ENCODE results near the gene SGCE. TPM values are rescaled to one million over a fixed set of nuclear protein-coding genes. Genes with fewer than 3 reads are reported as not detected.

Gene SGCE
- total and polyA plus RNA-seq, 4 donors: 9.3 to 70.6 (median 44.2) TPM

DNA sequence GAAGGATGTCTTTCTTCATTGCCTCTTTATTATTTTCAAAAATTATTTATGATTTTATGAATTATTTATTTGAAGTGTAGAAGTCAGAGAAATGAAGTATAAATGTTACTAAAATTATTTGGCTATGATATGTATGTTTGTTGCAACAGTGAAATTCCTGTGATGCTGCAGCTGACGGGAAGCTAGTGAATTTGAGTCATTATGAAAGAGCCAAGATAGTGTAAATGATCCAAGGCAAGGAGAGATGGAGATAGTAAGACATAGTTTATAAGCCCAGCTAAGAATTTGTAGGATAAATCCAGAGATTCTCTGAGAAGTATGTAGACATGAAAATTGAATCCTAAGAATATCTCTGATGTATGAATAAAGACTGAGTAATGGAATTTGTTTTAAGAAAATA lies 115.5 kb downstream of the SGCE start:
- Histone ChIP-seq H3K4me3 (ENCODE audit: low read depth in 1 of 3, low read length in 3 of 3) (no peak overlapping the region), H3K27me3 (ENCODE audit: control insufficient read depth in 4 of 4, insufficient read depth in 4 of 4, low read length in 3 of 4) (no peaks in the 10 kb centered on the region), H3K4me1 (ENCODE audit: control insufficient read depth in 4 of 4, insufficient read depth in 4 of 4, low read length in 3 of 4) (no peaks in the 10 kb centered on the region), H3K27ac (ENCODE audit: low read depth in 1 of 2, low read length in 2 of 2) (no peak overlapping the region), H3K9ac (ENCODE audit: low read depth in 1 of 2, low read length in 2 of 2) (no peak overlapping the region), H3K36me3 (ENCODE audit: control insufficient read depth in 4 of 4, insufficient read depth in 3 of 4, low read depth in 1 of 4, low read length in 3 of 4) (peaks cover 0 to 17% (median 8%) of the 10 kb centered on the region in 4 donors), H3K9me3 (ENCODE audit: control insufficient read depth in 4 of 4, low read length in 3 of 4) (no peaks in the 10 kb centered on the region)
- 93% methylated on average over 1 of the region's 1 CpG for WGBS
- TF ChIP-seq, protein P1, sequence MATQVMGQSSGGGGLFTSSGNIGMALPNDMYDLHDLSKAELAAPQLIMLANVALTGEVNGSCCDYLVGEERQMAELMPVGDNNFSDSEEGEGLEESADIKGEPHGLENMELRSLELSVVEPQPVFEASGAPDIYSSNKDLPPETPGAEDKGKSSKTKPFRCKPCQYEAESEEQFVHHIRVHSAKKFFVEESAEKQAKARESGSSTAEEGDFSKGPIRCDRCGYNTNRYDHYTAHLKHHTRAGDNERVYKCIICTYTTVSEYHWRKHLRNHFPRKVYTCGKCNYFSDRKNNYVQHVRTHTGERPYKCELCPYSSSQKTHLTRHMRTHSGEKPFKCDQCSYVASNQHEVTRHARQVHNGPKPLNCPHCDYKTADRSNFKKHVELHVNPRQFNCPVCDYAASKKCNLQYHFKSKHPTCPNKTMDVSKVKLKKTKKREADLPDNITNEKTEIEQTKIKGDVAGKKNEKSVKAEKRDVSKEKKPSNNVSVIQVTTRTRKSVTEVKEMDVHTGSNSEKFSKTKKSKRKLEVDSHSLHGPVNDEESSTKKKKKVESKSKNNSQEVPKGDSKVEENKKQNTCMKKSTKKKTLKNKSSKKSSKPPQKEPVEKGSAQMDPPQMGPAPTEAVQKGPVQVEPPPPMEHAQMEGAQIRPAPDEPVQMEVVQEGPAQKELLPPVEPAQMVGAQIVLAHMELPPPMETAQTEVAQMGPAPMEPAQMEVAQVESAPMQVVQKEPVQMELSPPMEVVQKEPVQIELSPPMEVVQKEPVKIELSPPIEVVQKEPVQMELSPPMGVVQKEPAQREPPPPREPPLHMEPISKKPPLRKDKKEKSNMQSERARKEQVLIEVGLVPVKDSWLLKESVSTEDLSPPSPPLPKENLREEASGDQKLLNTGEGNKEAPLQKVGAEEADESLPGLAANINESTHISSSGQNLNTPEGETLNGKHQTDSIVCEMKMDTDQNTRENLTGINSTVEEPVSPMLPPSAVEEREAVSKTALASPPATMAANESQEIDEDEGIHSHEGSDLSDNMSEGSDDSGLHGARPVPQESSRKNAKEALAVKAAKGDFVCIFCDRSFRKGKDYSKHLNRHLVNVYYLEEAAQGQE (IDR thresholded peaks at IDR 0.05): no peak
- TF ChIP-seq HNF4A (conservative IDR thresholded peaks at IDR 0.05) (no peak), RXRA (IDR thresholded peaks at IDR 0.05) (no peak), FOXA2 (IDR thresholded peaks at IDR 0.05) (no peak), GABPA (IDR thresholded peaks at IDR 0.05 in 1 of 2, conservative IDR thresholded peaks at IDR 0.05 in 1 of 2) (no peak), NR2F2 (IDR thresholded peaks at IDR 0.05) (no peak), JUND (IDR thresholded peaks at IDR 0.05) (no peak), RAD21 (IDR thresholded peaks at IDR 0.05) (no peak), HNF4G (IDR thresholded peaks at IDR 0.05) (no peak), SP1 (IDR thresholded peaks at IDR 0.05) (no peak), TAF1 (conservative IDR thresholded peaks at IDR 0.05) (no peak), YY1 (IDR thresholded peaks at IDR 0.05) (no peak), FOXA1 (IDR thresholded peaks at IDR 0.05) (no peak), EGR1 (IDR thresholded peaks at IDR 0.05; ENCODE audit: low read depth in 2 of 2) (no peak)
- TF ChIP-seq, protein P2, sequence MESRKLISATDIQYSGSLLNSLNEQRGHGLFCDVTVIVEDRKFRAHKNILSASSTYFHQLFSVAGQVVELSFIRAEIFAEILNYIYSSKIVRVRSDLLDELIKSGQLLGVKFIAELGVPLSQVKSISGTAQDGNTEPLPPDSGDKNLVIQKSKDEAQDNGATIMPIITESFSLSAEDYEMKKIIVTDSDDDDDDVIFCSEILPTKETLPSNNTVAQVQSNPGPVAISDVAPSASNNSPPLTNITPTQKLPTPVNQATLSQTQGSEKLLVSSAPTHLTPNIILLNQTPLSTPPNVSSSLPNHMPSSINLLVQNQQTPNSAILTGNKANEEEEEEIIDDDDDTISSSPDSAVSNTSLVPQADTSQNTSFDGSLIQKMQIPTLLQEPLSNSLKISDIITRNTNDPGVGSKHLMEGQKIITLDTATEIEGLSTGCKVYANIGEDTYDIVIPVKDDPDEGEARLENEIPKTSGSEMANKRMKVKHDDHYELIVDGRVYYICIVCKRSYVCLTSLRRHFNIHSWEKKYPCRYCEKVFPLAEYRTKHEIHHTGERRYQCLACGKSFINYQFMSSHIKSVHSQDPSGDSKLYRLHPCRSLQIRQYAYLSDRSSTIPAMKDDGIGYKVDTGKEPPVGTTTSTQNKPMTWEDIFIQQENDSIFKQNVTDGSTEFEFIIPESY (IDR thresholded peaks at IDR 0.05): no peak
- TF ChIP-seq, protein P3, sequence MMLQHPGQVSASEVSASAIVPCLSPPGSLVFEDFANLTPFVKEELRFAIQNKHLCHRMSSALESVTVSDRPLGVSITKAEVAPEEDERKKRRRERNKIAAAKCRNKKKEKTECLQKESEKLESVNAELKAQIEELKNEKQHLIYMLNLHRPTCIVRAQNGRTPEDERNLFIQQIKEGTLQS (IDR thresholded peaks at IDR 0.05): no peak
- TF ChIP-seq, protein P4, sequence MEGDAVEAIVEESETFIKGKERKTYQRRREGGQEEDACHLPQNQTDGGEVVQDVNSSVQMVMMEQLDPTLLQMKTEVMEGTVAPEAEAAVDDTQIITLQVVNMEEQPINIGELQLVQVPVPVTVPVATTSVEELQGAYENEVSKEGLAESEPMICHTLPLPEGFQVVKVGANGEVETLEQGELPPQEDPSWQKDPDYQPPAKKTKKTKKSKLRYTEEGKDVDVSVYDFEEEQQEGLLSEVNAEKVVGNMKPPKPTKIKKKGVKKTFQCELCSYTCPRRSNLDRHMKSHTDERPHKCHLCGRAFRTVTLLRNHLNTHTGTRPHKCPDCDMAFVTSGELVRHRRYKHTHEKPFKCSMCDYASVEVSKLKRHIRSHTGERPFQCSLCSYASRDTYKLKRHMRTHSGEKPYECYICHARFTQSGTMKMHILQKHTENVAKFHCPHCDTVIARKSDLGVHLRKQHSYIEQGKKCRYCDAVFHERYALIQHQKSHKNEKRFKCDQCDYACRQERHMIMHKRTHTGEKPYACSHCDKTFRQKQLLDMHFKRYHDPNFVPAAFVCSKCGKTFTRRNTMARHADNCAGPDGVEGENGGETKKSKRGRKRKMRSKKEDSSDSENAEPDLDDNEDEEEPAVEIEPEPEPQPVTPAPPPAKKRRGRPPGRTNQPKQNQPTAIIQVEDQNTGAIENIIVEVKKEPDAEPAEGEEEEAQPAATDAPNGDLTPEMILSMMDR (IDR thresholded peaks at IDR 0.05; ENCODE audit: low read depth, low read length, missing input control): no peak
- TF ChIP-seq, protein P5, sequence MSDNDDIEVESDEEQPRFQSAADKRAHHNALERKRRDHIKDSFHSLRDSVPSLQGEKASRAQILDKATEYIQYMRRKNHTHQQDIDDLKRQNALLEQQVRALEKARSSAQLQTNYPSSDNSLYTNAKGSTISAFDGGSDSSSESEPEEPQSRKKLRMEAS (IDR thresholded peaks at IDR 0.05): no peak
- DNase-seq (ENCODE audit: low spot score): no peak

Other genes starting within 250 kb of the SGCE start
- 10 to 100 TPM; 11.1 to 14.1 TPM for gene CASD1, start 146.3 kb downstream of the SGCE start, total RNA-seq
- 1 to 10 TPM; 3.8 to 5.1 TPM for gene CASD1, start 146.3 kb downstream of the SGCE start, polyA plus RNA-seq